Glomerular visceral epithelial cell (primary cell): ENCODE measurements around the gene CAMK2B.

ENCODE experiments used
- DNase-seq: peaks from one replicate; pipeline ENCODE4 v3.0.0-alpha.2; 2016; ENCODE audit errors: extremely low spot score

CAMK2B gene

GRCh38 chr7:44258423-44258760 is 67.0 kb downstream of the CAMK2B start:
- DNase-seq, result no peak

GRCh38 chr7:44257618-44258422 is 67.6 kb downstream of the CAMK2B start:
- DNase-seq, result peak; percentile 93

GRCh38 chr7:44257213-44257612 is 68.2 kb downstream of the CAMK2B start:
- no peak for DNase-seq

- DNase-seq, result no peak
Observed at GRCh38 chr7:44256459-44256858, 68.9 kb downstream of the CAMK2B start.

- no peak for DNase-seq
Observed at GRCh38 chr7:44251881-44252280, 73.5 kb downstream of the CAMK2B start.

GRCh38 chr7:44251269-44251668 is 74.1 kb downstream of the CAMK2B start:
- no peak for DNase-seq

GRCh38 chr7:44249639-44250234 is 75.7 kb downstream of the CAMK2B start:
- DNase-seq, result no peak

- DNase-seq, result no peak
Observed at GRCh38 chr7:44247868-44248651, 77.3 kb downstream of the CAMK2B start.

- DNase-seq, result no peak
Observed at GRCh38 chr7:44246396-44247113, 78.8 kb downstream of the CAMK2B start.

- peak; percentile 13 for DNase-seq
Observed at GRCh38 chr7:44244282-44244681, 81.1 kb downstream of the CAMK2B start.

- no peak for DNase-seq
Observed at GRCh38 chr7:44242091-44242490, 83.3 kb downstream of the CAMK2B start.

GRCh38 chr7:44240983-44241510 is 84.3 kb downstream of the CAMK2B start:
- DNase-seq, result peak; percentile 80

GRCh38 chr7:44240376-44240775 is 85.0 kb downstream of the CAMK2B start:
- DNase-seq, result no peak

- DNase-seq, result no peak
Observed at GRCh38 chr7:44239361-44239760, 86.0 kb downstream of the CAMK2B start.

GRCh38 chr7:44238116-44238695 is 87.2 kb downstream of the CAMK2B start:
- DNase-seq, result no peak

GRCh38 chr7:44237696-44238095 is 87.7 kb downstream of the CAMK2B start:
- DNase-seq, result no peak

GRCh38 chr7:44236333-44236728 is 89.1 kb downstream of the CAMK2B start:
- DNase-seq, result no peak

GRCh38 chr7:44235582-44236332 is 89.6 kb downstream of the CAMK2B start:
- DNase-seq, result no peak

- no peak for DNase-seq
Observed at GRCh38 chr7:44235066-44235465, 90.3 kb downstream of the CAMK2B start.

- DNase-seq, result no peak
Observed at GRCh38 chr7:44232901-44233715, 92.3 kb downstream of the CAMK2B start.
